ENCODE data around the gene TRPM8. TPM values are rescaled to one million over a fixed set of nuclear protein-coding genes. Genes with fewer than 3 reads are reported as not detected.

The TRPM8 gene
- total and polyA plus RNA-seq, 7 donors: not detected

DNA sequence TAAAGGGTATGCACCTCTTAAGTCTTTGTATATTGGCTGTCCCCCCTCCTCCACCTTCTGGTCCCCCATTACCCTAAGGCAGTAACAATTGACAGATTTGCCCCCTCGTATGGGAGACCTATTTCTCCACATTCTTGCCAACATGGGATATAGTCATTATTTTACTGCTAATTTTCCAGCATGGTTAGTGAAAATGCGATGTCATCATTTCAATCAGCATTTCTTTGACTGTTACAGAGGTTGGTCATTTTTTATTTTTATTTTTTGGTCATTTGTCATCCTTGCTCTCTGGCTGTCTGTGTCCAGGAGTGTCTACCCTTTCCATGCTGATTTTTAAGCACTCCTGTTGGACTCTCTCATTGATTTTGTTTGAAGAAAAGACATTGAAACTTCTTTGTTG, 88.0 kb downstream of the TRPM8 start:
- TF ChIP-seq, protein P1, sequence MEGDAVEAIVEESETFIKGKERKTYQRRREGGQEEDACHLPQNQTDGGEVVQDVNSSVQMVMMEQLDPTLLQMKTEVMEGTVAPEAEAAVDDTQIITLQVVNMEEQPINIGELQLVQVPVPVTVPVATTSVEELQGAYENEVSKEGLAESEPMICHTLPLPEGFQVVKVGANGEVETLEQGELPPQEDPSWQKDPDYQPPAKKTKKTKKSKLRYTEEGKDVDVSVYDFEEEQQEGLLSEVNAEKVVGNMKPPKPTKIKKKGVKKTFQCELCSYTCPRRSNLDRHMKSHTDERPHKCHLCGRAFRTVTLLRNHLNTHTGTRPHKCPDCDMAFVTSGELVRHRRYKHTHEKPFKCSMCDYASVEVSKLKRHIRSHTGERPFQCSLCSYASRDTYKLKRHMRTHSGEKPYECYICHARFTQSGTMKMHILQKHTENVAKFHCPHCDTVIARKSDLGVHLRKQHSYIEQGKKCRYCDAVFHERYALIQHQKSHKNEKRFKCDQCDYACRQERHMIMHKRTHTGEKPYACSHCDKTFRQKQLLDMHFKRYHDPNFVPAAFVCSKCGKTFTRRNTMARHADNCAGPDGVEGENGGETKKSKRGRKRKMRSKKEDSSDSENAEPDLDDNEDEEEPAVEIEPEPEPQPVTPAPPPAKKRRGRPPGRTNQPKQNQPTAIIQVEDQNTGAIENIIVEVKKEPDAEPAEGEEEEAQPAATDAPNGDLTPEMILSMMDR (IDR thresholded peaks at IDR 0.05): no peak
- no peak overlapping the region for H3K27ac ChIP-seq
- ATAC-seq (no peak), DNase-seq (no peak)
- no peaks in the 10 kb centered on the region for H3K36me3 ChIP-seq (ENCODE audit: insufficient read depth in 1 of 2, low read depth in 1 of 2)
- no peaks in the 10 kb centered on the region for H3K27me3 ChIP-seq (ENCODE audit: insufficient read depth in 3 of 3, low read length in 2 of 3)
- H3K4me3 ChIP-seq: no peak overlapping the region
- no peaks in the 10 kb centered on the region for H3K9me3 ChIP-seq
- WGBS, 3 donors: 73 to 89% (median 82%) methylated on average over 2 of the region's 2 CpGs
- intact Hi-C loops (cut with DNase I): no loop called here
- no peaks in the 10 kb centered on the region for H3K4me1 ChIP-seq

DNA sequence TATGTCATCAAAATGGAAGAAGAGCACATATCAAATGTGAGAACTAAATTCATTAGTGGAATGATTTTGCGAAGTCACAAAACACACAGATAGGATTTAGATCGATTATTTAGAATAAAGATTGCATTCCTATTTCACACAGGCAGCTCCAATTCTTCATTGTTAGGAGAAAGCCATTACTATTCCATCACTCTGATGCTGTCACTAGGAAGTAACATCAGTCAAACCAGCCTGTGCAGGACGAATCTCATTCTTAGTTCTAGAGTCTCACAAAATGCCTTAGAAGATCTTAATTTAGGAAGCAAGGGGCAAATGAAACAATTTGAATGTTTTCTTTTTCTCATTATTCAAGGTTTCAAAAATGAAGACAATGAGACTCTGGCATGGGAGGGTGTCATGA, 89.3 kb downstream of the TRPM8 start:
- 83 to 85% (median 85%) methylated on average over 3 of the region's 3 CpGs for WGBS, 3 donors
- intact Hi-C loops (cut with DNase I): no loop called here
- H3K36me3 ChIP-seq (ENCODE audit: insufficient read depth in 1 of 2, low read depth in 1 of 2): no peaks in the 10 kb centered on the region

DNA sequence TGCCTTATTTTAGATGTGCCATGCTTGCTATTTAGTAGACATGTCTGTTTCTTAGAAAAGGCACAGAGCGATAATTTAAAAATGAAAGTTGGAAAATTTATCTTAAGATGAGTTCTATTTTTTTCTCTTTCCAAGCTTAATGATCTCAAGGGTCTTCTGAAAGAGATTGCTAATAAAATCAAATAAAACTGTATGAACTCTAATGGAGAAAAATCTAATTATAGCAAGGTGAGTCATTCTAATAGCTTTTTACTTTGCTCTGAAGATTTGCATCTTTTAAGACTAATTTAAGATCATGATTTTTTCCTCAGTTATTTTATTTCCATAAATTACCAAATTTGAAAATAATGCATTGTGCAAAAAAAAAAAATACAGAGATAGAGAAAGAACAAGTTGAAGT, 97.3 kb downstream of the TRPM8 start:
- DNase-seq: no peak
- Histone ChIP-seq H3K9me3 (no peaks in the 10 kb centered on the region), H3K36me3 (ENCODE audit: insufficient read depth in 1 of 2, low read depth in 1 of 2) (no peaks in the 10 kb centered on the region), H3K4me1 (no peaks in the 10 kb centered on the region), H3K4me3 (no peak overlapping the region), H3K27me3 (ENCODE audit: insufficient read depth in 3 of 3, low read length in 2 of 3) (no peaks in the 10 kb centered on the region), H3K27ac (no peak overlapping the region)
- 95 to 97% (median 96%) methylated on average over 1 of the region's 1 CpG for WGBS, 3 donors
- TF ChIP-seq, protein P1 (IDR thresholded peaks at IDR 0.05): no peak
- intact Hi-C loops (cut with DNase I): no loop called here
- ATAC-seq: no peak

More for the DNA sequence above, 89.3 kb downstream of the TRPM8 start:
- Histone ChIP-seq H3K4me3 (no peak overlapping the region), H3K9me3 (no peaks in the 10 kb centered on the region), H3K27ac (no peak overlapping the region), H3K27me3 (ENCODE audit: insufficient read depth in 3 of 3, low read length in 2 of 3) (no peaks in the 10 kb centered on the region), H3K4me1 (no peaks in the 10 kb centered on the region)
- TF ChIP-seq, protein P1 (IDR thresholded peaks at IDR 0.05): no peak
- no peak for DNase-seq
- no peak for ATAC-seq

DNA sequence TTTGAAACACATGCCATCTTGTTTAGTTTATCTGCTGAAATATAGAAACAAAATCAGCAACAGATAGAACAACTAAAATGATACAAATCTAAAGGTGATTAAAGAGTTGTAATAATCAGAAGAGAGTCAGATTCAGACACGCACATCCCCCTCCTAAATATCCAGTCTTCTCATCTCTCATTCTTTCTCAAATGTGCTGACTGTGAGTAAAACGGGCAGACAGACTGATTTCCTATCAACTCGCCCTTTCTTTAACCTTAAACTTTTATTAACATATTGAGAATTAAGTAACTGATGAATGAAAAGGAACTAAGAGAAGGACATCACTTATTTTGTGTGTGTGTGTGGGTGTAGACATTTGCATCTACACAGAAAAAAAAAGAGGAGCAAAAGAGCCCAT, 98.7 kb downstream of the TRPM8 start:
- no peak overlapping the region for H3K4me3 ChIP-seq
- DNase-seq: no peak
- ATAC-seq: no peak
- TF ChIP-seq, protein P1 (IDR thresholded peaks at IDR 0.05): no peak
- H3K27me3 ChIP-seq (ENCODE audit: insufficient read depth in 3 of 3, low read length in 2 of 3): peaks cover 0 to 2% (median 0%) of the 10 kb centered on the region in 3 donors
- no peaks in the 10 kb centered on the region for H3K9me3 ChIP-seq
- H3K36me3 ChIP-seq (ENCODE audit: insufficient read depth in 1 of 2, low read depth in 1 of 2): no peaks in the 10 kb centered on the region
- WGBS, 3 donors: 64 to 76% (median 67%) methylated on average over 3 of the region's 3 CpGs
- intact Hi-C loops (cut with DNase I): no loop called here
- no peaks in the 10 kb centered on the region for H3K4me1 ChIP-seq
- H3K27ac ChIP-seq: no peak overlapping the region

DNA sequence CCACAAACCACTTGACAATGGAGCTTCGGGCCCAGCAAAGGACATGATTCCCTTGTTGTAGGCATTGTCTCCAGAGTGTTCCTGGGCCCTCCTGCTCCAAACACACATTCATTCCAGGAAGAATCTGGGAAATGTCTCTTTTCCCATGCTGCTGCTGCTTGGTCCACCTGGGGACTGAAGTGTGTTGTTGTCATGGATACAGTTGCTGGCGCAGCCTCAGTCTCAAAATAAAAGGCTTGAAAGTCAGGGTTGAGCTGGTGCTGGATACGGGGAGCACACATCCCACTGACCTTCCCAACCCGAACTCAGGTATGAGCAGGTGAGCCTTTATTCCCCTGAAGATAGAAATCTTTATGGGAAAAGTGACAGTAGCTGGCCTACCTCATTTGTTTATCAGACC, 102.7 kb downstream of the TRPM8 start:
- no peak for ATAC-seq
- no peaks in the 10 kb centered on the region for H3K4me1 ChIP-seq
- H3K9me3 ChIP-seq: no peaks in the 10 kb centered on the region
- intact Hi-C loops (cut with DNase I): no loop called here
- H3K27ac ChIP-seq: no peak overlapping the region
- TF ChIP-seq, protein P1 (IDR thresholded peaks at IDR 0.05): no peak
- no peaks in the 10 kb centered on the region for H3K36me3 ChIP-seq (ENCODE audit: insufficient read depth in 1 of 2, low read depth in 1 of 2)
- H3K4me3 ChIP-seq: no peak overlapping the region
- DNase-seq: no peak
- WGBS, 3 donors: 78 to 81% (median 80%) methylated on average over 4 of the region's 4 CpGs
- peaks cover 0 to 4% (median 0%) of the 10 kb centered on the region in 3 donors for H3K27me3 ChIP-seq (ENCODE audit: insufficient read depth in 3 of 3, low read length in 2 of 3)

Measured in psoas muscle (tissue), 8 donors.